ENCODE results near the gene CAPN15.

Gene CAPN15

GRCh38 chr16:554640-555365 lies 27.3 kb downstream of the CAPN15 start:
- TF ChIP-seq TAF1 (IDR thresholded peaks at IDR 0.05; ENCODE audit: borderline replicate concordance, insufficient read depth, low read length) (no peak), SIN3A (IDR thresholded peaks at IDR 0.05; ENCODE audit: borderline replicate concordance, insufficient read depth, low read length) (no peak), REST (IDR thresholded peaks at IDR 0.05; ENCODE audit: insufficient read depth in 1 of 2, low read depth in 2 of 2, low read length in 2 of 2) (no peak), FOXP2 (optimal IDR thresholded peaks at IDR 0.05; ENCODE audit: borderline replicate concordance, extremely low read depth, extremely low read length, insufficient read depth) (no peak), POLR2AphosphoS5 (IDR thresholded peaks at IDR 0.05; ENCODE audit: low read depth, low read length) (0 out of 2 replicates have a peak, but pooled peaks have one; percentile 2)

DNA sequence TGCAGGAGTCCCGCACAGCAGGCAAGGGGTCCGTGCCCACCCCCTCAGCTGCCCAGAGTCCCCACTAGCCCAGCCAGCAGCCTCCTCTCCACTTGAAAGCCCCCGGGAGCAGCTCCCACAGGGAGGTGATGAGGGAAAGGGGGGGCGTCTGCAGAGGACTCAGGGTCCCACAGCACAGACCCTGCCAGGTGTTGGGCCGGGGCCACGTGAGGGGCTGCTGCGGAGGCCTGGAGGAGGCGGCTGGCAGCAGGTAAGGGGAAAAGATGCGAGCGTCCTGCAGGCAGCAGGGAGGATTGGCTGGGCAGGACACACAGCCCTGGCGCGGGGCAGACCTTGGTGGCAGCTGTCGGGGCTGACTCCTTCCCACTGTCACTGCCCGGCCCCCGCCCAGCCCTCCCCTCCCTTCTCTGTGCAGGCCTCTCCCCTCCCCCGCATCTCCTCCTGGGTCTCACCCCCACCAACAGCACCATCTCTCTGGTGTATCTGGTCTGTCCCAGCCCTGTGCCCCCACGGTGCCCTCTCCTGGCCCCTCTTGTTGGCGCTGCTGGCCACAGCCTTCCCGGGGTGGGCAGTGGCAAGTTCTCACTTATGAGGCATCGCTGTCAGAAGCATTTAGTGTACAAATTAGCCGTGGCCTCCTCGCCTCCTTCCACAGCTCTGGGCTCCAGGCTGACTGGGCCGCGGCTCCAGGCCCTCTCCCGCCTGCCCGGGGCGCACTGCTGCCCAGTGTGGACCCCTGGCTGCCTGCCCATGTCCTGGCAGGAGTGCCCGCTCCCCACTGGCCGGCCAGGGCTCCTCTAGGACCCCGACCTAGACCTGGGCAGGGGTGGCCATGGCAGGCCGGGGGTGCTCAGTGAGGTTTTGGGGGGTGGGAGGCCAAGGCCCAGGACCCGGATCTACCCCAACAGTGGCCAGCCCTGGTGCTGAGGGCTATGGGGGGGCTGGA lies 28.3 kb downstream of the CAPN15 start:
- TF ChIP-seq REST (IDR thresholded peaks at IDR 0.05; ENCODE audit: insufficient read depth in 1 of 2, low read depth in 2 of 2, low read length in 2 of 2) (no peak), TAF1 (IDR thresholded peaks at IDR 0.05; ENCODE audit: borderline replicate concordance, insufficient read depth, low read length) (no peak)

GRCh38 chr16:556474-557173 lies 29.1 kb downstream of the CAPN15 start:
- no peak for TF ChIP-seq REST (IDR thresholded peaks at IDR 0.05; ENCODE audit: insufficient read depth in 1 of 2, low read depth in 2 of 2, low read length in 2 of 2)
- TF ChIP-seq SIN3A (IDR thresholded peaks at IDR 0.05; ENCODE audit: borderline replicate concordance, insufficient read depth, low read length): no peak
- TF ChIP-seq POLR2AphosphoS5 (IDR thresholded peaks at IDR 0.05; ENCODE audit: low read depth, low read length): no peak
- TF ChIP-seq FOXP2 (optimal IDR thresholded peaks at IDR 0.05; ENCODE audit: borderline replicate concordance, extremely low read depth, extremely low read length, insufficient read depth): no peak
- TF ChIP-seq TAF1 (IDR thresholded peaks at IDR 0.05; ENCODE audit: borderline replicate concordance, insufficient read depth, low read length): no peak

- no peak for TF ChIP-seq FOXP2 (optimal IDR thresholded peaks at IDR 0.05; ENCODE audit: borderline replicate concordance, extremely low read depth, extremely low read length, insufficient read depth)
- TF ChIP-seq SIN3A (IDR thresholded peaks at IDR 0.05; ENCODE audit: borderline replicate concordance, insufficient read depth, low read length): no peak
- no peak for TF ChIP-seq REST (IDR thresholded peaks at IDR 0.05; ENCODE audit: insufficient read depth in 1 of 2, low read depth in 2 of 2, low read length in 2 of 2)
- TF ChIP-seq TAF1 (IDR thresholded peaks at IDR 0.05; ENCODE audit: borderline replicate concordance, insufficient read depth, low read length): no peak
- TF ChIP-seq POLR2AphosphoS5 (IDR thresholded peaks at IDR 0.05; ENCODE audit: low read depth, low read length): no peak
These were observed 30.2 kb downstream of the CAPN15 start for GRCh38 chr16:557463-558297.

All from PFSK-1 (cell line).